NCI-H1930 (cell line): Measurements from ENCODE around the gene DNAAF3.

Experiments used
- DNase-seq, 2 experiments: peaks; one replicate each; lab custom pipeline; 2025; lab: John Stamatoyannopoulos, UW

Gene DNAAF3

DNA sequence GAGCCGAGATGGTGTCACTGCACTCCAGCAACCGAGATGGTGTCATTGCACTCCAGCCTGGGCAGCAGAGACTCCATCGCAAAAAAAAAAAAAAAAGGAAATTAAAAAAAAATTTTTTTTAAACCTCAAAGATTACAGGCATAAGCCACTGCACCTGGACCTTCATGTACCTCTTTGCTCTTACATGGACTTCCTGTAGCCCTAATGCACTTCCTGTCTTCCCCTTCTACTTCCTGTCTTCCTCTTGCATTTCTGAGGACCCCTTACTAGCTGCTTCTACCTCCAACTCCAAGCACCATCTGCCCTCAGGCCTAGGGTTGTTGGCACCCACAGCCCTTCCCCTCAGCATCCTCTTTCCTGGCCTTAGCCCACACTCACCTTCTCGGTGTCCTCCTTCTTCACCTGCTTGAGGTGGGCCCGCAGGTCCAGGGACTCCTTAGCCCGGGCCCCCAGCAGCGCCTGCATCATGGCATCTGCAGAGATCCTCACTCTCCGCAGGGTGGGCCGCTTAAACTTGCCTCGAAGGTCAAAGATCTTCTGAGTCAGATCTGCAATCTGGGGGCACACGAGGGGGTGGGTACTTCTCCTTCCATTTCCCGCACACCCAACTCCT lies 12.7 kb downstream of the DNAAF3 start:
- DNase-seq, result no peak

DNA sequence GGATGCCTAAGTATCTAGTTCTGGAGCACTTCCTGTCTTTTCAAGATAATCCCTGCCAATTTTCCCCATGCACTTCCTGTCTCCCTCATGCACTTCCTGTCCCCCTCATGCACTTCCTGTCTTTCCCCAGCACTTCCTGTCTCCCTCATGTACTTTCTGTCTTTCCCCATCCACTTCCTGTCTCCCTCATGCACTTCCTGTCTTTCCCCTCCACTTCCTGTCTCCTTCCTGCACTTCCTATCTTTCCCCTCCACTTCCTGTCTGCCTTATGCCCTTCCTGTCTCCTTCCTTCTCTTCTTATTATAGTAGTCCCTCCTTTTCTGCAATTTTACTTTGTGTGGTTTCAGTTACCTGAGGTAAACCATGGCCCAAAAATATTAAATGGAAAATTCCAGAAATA lies 14.4 kb downstream of the DNAAF3 start:
- no peak for DNase-seq

DNA sequence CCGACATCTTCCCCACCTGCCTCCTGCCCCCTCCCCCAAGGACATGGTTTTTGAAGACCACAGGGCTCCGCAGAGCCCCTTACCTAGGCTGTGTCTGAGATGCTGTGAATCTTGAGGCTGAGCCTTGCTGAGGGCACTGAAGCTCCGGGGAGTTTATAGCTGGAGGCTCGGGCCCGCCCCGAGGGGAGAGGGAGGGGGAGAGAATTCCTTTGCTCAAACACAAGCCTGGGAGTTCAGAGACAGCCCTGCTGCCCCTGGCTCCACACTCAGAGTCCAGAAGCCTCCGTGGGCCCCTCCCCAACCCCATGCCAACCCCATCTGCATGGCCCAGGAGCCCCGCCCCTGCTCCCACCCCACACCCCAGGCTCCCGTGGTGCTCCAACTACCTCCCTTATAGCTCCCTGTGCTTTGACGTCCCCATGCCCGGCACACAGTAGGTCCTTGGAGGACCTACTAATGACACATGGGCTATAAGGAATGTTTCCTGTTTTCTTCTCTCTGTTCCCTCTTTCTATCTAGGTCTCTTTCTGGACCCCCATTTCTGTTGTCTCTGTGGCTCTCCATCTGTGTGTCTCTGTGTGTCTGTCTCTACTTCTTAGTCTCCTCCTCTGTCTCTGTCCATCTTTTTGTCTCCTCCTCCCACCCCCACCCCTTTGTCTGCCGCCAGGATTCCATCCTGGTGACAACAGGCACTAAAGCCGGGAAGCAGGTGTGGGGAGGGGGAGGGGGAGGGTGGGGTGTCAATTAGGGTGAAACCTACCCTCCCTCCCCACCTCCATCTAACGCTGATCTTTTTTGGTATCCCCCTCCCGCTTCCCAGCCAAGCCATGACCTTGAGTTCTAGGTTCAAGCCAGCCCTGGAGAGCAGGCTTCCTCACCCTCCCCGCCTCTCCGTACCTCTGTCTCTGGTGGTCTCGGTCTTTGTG lies 17.1 kb downstream of the DNAAF3 start, which contains the start of gene TNNT1:
Gene TNNT1 (minus strand): TSS at position 129 of the 926 bp plus-strand sequence. CDS start 2,049 bp downstream, outside the sequence.
- DNase-seq, result no peak

DNA sequence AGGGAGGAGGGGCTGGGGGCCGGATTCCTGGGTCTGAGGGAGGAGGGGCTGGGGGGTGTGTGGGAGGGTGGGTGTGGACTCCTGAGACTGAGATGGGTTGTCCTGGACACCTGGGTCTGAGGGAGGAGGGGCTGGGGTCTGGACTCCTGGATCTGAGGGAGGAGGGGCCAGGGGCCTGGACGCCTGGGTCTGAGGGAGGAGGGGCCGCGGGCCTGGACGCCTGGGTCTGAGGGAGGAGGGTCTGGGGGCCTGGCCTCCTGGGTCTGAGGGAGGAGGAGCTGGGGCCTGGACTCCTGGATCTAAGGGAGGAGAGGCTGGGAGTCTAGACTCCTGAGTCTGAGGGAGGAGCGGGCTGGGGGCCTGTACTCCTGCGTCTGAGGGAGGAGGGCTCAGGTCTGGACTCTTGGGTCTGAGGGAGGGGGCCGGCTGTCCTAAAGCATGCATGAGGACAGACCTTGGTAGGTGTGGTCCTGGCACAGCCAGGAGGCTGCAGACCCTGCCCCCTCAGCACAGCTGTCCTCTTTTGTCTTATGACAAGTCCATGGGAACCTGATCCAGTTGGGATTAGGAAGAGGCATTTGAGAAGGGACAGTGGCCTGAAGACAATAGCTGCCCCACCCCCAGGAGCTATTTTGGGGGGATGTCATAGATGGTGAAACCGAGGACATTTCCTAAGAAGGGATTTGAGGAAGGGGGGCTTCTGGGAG lies 18.7 kb downstream of the DNAAF3 start:
- no peak for DNase-seq

DNA sequence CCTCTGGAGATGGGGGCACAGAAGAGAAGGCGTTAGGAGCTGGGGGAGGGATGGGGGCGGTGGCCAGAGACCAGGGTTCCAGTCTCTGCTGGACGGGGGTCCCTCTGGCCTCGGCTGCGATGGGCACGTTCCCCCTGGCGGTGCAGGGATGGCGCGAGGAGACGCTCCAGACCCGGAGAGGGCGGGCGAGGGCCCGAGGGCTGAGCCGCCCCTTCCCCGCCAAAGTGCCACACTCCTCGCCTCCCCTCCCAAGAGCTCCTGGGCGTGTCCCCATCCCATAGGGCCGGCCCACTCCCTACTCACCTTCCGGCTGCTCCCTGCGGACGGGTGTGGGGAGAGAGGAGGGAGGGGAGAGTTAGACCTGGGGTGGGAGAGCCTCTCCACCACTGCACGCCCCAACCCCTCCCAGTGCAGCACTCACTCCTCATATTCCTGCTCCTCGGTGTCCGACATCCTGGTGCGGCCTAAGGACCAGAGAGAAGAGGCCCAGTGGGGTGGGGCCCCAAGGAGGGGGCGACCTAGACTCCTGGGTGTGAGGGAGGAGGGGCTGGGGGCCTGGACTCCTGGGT lies 19.6 kb downstream of the DNAAF3 start:
- peak; percentile 82 to 88 for DNase-seq

DNA sequence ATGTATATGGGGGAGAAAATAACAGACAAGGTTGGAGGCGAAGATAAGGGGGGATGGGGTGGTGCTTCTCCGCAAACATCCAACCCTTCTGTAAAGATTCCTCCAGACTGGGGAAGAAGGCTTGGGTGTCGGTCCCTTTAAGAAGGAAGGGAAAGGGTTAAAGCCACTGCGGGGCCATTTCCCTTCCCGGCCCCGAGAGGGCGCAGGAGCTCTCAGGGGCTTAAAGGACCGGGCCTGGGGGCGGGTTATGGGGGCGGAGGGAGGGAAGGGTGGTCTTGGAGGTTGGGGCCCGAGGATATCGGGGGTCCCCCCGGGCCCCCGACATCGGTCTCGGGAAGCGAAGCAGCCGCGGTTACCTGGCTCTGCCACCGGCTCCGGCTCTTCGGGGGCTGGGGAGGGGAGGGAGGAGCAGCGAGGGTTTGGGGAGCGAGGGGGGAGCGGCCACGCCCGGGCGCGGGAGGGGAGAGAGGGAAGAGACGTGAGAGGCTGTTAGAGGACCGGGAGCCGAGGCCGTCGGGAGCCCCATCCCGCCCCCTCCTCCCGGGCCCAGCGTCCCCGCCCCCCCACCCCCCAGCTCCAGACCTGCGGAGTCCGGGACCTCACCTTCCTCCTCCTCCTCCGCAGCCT lies 20.2 kb downstream of the DNAAF3 start:
- peak; percentile 77 to 80 for DNase-seq

DNA sequence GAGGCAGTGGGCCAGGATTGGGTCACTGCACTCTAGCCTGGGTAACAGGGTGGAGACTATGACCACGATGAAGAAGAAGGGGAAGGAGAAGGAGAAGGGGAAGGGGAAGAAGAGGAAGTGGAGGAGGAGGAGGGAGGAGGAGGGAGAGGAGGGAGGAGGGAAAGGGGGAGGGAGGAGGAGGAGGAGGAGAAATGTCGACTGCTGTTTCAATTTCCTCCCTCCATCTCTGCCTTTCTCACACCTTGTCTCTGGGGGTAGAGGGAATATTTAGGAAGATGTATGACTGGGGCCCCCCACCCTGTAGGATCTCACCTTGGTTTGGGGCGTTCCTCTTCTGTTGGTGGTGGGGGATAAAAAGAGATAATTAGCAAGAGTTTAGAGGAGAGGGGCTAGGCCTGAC lies 21.2 kb downstream of the DNAAF3 start:
- no peak for DNase-seq

DNA sequence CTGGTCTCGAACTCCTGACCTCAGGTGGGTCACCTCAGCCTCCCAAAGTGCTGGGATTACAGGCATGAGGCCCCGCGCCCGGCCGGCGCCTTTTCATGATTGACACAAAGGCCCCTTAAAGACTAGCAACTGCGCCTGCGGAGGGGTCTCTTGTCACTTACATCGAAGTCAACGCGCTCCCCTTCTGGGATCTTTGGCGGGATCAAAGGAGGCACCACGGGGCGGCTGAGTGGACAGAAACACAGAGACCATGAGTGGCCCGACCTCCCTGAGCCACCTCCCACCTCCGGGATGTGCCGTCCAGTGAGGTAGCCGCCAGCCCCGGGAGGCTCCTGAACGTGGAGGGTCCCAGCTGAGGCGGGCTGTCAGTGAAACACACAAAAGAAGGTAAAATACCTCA lies 24.7 kb downstream of the DNAAF3 start:
- no peak for DNase-seq

DNA sequence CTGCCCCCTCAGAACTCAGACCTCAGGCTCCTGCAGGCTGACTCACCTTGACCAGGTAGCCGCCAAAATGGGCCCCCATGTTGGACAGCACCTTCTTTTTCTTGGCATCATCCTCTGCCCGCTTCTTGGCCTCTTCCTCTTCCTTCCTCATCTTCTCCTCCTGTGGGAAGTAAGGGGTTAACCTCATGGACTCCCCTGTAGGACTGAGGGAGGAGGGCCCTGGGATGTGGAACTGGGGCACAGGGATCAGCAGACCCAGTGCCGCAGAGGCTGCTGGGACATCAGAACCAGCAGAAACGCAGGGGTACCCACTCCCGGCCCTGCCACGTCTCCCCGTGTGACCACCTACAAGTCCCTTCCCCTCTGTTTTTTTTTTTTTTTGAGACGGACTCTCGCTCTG lies 28.5 kb downstream of the DNAAF3 start:
- DNase-seq, result no peak

DNA sequence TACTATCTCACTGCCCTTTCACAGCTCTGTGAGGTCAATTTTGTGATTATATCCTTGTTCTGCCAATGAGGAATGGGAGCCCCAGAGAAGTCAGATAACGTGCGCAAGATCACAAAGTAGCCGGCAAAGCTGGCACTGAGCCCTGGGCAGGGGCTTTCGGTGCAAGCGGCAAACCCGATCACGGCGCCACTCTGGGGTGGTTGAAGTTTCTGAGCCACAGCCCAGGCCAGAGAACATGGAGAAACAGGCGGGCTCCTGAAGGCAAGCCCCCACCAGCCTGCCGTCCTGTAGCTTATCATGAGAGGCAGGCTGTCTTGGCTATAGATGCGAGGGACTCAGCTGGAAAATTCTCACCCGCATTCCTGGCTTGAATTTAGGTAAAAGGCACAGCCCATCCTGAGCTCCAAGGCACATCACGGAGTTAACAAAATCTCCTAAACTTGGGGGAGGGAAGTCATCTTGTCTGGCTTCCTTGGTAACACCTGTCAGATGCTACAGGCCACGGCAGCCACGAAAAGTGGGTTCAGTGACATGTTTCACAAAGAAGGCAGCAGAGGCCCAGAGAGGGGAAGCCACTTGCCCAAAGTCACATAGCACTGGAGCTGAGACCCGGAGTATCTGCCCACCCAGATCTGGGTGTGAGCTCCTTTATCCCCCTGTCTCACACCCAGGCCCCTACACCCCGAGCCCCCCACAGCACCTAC lies 29.9 kb downstream of the DNAAF3 start:
- DNase-seq, result no peak

DNA sequence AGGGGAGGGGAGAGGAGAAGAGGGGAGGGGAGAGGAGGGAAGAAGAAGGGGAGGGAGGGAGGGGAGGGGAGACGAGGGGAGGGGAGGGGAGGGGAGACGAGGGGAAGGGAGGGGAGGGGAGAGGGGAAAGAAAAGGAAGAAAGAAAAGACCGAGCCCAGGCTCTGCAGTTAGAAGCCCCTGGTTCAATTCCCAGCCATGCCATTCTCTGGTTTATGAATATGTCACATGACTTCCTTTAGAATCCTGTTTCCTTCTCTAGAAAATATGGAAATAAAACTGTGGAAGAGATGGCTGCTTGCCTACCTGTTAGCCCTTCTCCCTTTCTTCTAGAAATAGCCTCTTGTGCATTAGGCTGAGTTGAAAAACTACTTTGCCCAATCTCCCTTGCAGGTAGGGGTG lies 31.7 kb downstream of the DNAAF3 start:
- no peak for DNase-seq

DNA sequence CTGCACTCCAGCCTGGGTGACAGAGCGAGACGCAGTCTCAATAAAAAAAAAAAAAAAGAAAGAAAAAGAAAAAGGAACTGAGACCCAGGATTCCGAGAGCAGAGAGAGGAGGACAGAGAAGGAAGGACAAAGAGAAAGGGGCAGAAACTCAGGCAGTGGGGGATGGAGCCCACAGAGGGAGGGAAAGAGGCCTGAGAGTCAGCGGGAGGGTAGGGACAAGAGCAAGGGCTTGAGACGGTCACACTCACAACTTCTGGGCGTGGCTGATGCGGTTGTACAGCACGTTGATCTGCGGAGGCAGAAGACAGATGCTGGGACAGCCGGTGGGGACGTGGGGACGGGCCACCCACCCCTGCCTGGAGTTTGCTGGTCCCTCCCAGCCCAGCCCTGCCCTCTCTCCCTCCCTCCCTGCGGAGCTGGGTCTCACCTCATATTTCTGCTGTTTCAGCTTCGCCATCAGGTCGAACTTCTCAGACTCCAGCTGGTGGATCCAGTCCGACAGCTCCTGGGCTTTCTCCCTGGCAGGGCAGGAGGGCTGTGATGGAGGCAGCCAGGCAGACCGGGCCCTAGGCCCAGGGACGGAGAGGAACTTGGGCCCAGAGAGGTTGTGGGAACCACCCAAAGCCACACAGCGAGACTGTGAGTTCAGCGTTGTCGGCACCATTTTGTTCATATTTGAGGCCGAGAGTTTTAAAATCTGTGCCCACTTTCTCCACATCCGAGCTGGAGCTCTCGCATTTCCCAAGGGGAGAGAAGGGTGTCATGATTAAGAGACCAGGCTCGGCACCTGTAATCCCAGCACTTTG lies 32.6 kb downstream of the DNAAF3 start:
- DNase-seq, result no peak

DNA sequence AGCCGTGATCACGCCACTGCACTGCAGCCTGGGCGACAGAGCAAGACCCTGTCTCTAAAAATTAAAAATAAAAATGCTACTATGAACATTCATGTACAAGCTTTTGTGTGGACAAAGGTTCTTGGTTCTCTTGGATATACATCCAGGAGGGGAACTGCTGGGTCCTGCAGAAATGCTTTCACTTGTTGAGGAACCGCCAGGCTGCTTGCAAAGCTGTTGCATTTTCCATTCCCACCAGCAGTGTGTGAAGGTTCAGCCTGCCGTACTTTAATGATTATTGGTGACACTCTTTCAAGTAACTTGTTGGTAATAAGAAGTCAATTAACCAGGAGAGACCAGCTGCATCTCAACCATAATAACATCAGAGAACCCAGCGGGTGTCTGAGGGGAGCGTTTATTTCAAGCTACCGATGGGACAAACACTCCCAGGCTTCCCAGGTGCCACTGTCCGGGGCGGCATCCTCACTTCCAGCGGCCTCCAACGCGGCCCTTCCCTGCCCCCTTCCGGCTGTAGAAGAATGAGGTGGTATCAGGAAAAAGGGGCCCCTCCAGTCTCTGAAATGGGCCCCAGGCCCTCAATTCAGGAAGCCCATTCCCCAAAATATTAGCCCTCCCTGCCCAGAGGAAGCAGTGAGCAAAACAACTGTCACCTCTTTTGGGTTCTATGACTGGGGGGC lies 33.8 kb downstream of the DNAAF3 start:
- no peak for DNase-seq

DNA sequence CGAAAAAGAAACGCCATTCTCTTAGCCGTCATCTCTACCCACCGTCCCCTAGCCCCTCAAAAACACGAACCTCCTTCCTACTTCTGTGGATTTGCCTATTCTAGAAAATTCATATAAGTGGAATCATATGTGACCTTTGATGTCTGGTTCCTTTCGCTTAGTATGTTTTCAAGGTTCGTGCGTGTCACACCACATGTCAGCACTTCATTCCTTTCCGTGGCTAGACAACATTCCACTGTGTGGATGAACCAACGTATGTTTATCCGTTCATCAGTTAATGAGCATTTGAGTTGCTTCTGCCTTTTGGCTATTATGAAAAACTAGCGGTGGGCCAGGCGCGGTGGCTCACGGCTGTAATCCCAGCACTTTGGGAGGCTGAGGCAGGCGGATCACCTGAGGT lies 35.0 kb downstream of the DNAAF3 start:
- DNase-seq, result no peak

DNA sequence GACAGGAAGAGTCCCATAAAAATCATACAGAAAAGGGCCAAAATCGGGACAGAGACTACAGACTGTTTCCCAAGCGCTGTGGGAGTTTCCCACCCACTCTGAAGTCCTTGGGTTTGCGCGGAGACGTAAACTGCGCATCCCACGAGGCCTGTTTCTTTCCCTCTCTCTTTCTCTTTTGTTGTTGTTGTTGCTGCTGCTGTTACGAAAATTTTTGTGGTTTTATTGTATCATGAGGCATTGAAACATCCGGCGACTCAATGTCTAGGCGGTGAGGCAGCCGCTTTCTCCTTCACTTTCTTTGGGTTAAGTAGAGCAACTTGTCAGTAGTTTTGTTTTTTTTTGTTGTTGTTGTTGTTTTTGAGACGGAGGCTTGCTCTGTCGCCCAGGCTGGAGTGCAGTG lies 47.4 kb downstream of the DNAAF3 start:
- no peak for DNase-seq

DNA sequence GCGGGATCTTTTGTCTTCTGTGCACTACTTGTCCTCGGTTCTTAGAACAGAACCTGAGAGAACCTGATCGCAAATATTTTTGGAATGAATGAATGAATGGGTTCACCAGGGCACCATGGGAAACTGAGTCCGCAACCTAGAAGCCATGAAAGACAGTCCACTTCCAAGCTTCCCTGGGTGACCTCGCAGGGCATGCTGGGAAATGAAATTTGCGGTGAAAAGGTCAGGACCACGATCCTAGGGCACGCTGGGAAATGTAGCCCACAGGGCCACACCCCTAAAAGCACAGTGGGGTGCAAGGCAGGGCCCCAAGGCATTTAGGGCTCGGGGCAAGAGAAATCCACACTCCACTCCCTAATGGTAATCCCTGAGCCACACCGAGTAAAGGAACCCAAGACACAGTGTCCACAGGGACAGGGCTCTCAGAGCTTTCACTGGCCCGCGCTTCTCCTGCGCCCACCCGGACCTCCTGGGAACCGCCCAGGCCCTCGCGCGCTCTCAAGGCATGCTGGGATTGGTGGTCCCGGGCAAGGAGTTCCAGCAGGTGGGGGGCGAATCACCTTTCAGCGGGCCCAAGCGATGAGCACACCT lies 47.9 kb downstream of the DNAAF3 start:
- DNase-seq, result peak; percentile 86 to 90

DNA sequence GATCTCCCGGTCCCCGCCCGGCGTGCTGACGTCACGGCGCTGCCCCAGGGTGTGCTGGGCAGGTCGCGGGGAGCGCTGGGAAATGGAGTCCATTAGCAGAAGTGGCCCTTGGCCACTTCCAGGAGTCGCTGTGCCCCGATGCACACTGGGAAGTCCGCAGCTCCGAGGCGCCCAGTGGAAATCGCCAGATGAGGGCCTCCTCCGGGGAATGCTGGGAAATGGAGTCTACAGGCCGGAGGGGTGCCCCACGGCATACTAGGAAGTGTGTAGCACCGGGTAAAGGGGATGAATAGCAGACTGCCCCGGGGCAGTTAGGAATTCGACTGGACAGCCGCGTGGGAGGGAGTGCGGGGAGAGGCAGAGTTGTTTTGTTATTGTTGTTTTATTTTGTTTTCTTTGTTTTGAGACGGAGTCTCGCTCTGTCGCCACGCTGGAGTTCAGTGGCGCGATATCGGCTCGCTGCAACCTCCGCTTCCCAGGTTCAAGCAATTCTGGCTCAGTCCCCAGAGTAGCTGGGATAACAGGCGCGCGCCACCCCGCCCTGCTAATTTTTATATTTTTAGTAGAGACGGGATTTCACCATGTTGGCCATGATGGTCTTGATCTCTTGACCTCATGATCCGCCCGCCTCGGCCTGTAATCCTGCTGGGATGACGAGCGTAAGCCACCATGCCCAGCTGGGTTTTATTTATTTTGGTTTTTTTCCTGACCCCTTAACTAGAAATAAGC lies 48.6 kb downstream of the DNAAF3 start:
- DNase-seq, result peak; percentile 99

DNA sequence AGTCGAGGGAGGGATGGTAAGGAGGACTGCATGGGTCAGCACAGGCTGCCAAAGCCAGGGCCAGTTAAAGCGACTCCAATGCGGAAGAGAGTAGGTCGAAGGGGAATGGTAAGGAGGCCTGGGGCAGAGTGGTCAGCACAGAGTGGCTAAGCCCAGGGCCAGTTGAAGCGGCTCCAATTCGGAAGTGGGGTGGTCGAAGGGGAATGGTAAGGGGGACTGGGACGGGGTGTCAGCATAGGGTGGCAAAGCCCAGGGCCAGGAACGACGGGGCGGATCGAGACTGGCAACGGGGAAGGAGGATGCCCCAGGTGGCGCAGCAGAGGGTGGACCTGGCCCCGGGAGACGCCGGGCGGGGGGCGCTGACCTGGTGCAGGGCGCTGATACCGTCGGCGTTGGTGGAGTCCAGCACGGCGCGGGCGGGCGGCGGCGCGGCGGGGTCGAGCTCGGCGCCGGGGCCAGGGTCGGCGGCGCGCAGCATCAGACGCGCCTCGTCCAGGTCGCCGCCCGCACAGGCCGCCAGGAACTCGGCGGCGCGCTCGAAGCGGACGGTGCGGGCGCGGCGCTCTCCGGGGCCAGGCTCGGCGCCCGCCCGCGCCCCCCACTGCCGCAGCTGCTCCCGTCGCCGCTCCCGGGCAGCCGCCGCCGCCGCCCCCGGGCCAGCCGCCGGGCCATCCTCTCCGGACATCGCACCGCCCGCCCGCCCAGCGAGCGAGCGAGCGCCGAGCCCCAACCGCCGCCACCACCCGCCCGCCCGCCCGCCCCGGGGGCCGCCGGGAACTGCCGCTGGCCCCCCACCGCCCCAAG lies 49.4 kb downstream of the DNAAF3 start, which contains the start of gene PPP1R12C:
Gene PPP1R12C (minus strand): TSS at position 779 of the 804 bp plus-strand sequence. CDS start 94 bp downstream, at position 685.
- no peak for DNase-seq
